Nephron progenitor cell (in vitro differentiated cells): ENCODE results near the gene JSRP1.
A peak's percentile ranks its signal among the peaks of the same experiment; 100 is the strongest.

Experiments used
- DNase-seq: peaks from one replicate; pipeline ENCODE4 v3.0.0; 2021
- H3K27ac Mint-ChIP-seq: 2 replicates; pipeline ENCODE4 v1.8.0; 2021; ENCODE audit warnings: mild to moderate bottlenecking, moderate library complexity, mixed read lengths
- H3K27me3 Mint-ChIP-seq: 2 replicates; pipeline ENCODE4 v1.8.0; 2021; ENCODE audit warnings: mild to moderate bottlenecking, low read depth, mixed read lengths; ENCODE audit not compliant: poor library complexity
- H3K36me3 Mint-ChIP-seq: 2 replicates; pipeline ENCODE4 v1.8.0; 2021; ENCODE audit warnings: low read depth, mixed read lengths
- H3K4me1 Mint-ChIP-seq: 2 replicates; pipeline ENCODE4 v1.8.0; 2021; ENCODE audit warnings: mixed read lengths
- H3K4me3 Mint-ChIP-seq: 2 replicates; pipeline ENCODE4 v1.8.0; 2021; ENCODE audit warnings: mild to moderate bottlenecking, moderate library complexity, mixed read lengths
- H3K9me3 Mint-ChIP-seq: 2 replicates; pipeline ENCODE4 v1.8.0; 2021; ENCODE audit warnings: mild to moderate bottlenecking, moderate library complexity, mixed read lengths
- TF ChIP-seq, protein P1 (sequence below): fragments of 200-600 bp; sonication (generic); IDR thresholded peaks from 2 replicates; pipeline ENCODE4 v1.5.0; 2021; ENCODE audit warnings: antibody characterized with exemption

Gene JSRP1

DNA sequence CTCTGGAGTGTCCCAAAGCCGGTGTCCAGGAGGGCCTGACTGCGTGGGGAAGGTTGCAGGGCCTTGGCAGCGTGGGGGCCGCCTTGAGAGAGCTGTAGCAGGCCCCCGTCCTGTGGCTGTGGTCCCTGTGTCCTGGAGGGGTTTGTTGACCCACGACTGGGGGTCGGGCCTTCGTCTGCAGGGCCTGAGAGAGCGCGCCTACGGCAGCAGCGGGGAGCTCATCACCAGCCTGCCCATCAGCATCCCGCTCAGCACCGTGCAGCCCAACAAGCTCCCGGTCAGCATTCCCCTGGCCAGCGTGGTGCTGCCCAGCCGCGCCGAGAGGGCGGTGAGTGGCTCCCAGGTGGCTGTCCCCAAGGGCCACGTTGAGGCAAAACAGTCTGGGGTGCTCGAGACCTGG lies 38.6 kb downstream of the JSRP1 start:
- peaks cover 34% of the 10 kb centered on the region for H3K36me3 Mint-ChIP-seq
- no peak for DNase-seq
- no peaks in the 10 kb centered on the region for H3K9me3 Mint-ChIP-seq
- H3K27me3 Mint-ChIP-seq, result peaks cover 3% of the 10 kb centered on the region
- peaks cover 26% of the 10 kb centered on the region for H3K4me1 Mint-ChIP-seq
- no peak overlapping the region for H3K27ac Mint-ChIP-seq
- H3K4me3 Mint-ChIP-seq, result no peak overlapping the region
- TF ChIP-seq, protein P1, sequence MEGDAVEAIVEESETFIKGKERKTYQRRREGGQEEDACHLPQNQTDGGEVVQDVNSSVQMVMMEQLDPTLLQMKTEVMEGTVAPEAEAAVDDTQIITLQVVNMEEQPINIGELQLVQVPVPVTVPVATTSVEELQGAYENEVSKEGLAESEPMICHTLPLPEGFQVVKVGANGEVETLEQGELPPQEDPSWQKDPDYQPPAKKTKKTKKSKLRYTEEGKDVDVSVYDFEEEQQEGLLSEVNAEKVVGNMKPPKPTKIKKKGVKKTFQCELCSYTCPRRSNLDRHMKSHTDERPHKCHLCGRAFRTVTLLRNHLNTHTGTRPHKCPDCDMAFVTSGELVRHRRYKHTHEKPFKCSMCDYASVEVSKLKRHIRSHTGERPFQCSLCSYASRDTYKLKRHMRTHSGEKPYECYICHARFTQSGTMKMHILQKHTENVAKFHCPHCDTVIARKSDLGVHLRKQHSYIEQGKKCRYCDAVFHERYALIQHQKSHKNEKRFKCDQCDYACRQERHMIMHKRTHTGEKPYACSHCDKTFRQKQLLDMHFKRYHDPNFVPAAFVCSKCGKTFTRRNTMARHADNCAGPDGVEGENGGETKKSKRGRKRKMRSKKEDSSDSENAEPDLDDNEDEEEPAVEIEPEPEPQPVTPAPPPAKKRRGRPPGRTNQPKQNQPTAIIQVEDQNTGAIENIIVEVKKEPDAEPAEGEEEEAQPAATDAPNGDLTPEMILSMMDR, result no peak

DNA sequence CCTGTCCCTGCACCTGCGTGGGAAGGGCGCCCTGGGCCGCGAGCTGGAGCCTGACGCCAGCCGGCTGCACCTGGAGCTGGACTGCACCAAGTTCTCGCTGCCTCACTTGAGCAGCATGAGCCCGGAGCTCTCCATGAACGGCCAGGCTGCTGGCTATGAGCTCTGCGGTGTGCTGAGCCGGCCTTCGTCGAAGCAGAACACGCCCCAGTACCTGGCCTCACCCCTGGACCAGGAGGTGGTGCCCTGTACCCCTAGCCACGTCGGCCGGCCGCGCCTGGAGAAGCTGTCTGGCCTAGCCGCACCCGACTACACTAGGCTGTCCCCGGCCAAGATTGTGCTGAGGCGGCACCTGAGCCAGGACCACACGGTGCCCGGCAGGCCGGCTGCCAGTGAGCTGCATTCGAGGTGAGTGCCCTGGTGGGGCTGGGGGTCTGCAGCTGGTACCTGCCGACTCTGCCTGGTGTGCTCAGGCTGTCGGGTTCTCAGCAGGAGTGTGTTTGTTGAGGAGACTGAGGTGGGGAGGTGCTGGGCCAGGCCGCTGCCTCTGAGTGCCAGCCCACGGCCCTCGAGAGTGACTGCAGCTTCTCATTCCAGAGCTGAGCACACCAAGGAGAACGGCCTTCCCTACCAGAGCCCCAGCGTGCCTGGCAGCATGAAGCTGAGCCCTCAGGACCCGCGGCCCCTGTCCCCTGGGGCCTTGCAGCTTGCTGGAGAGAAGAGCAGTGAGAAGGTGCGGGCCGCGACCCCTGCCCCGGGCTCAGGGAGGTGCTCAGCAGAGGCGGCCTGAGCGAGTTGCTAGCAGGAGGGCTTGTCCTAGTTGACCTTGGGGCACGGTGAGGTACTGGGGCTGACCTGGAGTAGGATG lies 39.6 kb downstream of the JSRP1 start:
- Mint-ChIP-seq H3K36me3 (peaks cover 44% of the 10 kb centered on the region), H3K4me3 (no peak overlapping the region), H3K27ac (peak overlapping the region; percentile 17), H3K27me3 (peaks cover 3% of the 10 kb centered on the region), H3K9me3 (no peaks in the 10 kb centered on the region), H3K4me1 (peaks cover 31% of the 10 kb centered on the region)
- TF ChIP-seq, protein P1, result no peak
- DNase-seq, result no peak

DNA sequence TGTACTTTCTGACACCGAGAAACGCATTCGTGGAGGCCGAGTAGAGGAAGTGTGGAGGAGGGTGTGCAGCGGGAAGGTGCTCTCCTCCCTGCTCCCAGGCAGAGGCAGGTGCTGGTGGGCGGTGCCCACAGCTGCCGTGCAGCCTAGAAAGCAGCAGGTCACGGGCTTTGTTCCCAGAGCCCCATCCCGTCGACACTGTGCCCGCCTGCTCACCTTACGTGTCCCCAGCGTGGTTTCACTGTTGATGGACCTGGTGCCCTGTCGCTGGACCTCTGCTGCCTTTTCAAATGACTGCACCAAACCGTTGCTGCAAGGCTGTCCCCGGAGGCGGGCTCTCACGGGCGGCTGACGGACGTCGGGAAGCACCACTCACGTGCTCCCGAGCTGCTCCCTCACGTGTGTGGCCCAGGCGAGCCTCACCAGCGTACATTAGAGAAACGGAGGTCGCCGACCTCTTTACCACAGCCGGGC lies 40.9 kb downstream of the JSRP1 start:
- Mint-ChIP-seq H3K4me1 (peaks cover 32% of the 10 kb centered on the region), H3K9me3 (no peaks in the 10 kb centered on the region), H3K36me3 (peaks cover 57% of the 10 kb centered on the region), H3K27ac (peak overlapping the region; percentile 45), H3K27me3 (no peaks in the 10 kb centered on the region), H3K4me3 (no peak overlapping the region)
- peak; percentile 56 for DNase-seq
- TF ChIP-seq, protein P1, result no peak

DNA sequence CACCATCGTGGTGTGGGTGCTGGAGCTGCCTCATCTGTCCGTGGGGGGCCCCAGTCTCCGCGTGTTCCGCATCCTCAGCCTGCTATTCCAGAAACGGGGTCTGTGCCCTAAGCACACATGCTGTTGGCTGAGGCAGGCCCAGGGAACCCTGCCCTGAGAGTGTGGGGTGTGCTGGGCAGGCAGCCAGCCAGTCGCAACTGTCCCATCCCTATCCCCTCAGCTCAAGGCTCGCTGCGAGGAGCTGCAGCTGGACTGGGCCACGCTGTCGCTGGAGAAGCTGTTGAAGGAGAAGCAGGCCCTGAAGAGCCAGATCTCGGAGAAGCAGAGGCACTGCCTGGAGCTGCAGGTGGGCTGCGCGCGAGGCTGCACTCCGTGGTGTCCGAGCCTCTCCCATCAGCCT lies 42.0 kb downstream of the JSRP1 start:
- H3K36me3 Mint-ChIP-seq, result peaks cover 54% of the 10 kb centered on the region
- peaks cover 39% of the 10 kb centered on the region for H3K4me1 Mint-ChIP-seq
- TF ChIP-seq, protein P1, result no peak
- no peaks in the 10 kb centered on the region for H3K9me3 Mint-ChIP-seq
- no peak overlapping the region for H3K27ac Mint-ChIP-seq
- no peak for DNase-seq
- H3K4me3 Mint-ChIP-seq, result no peak overlapping the region
- no peaks in the 10 kb centered on the region for H3K27me3 Mint-ChIP-seq

DNA sequence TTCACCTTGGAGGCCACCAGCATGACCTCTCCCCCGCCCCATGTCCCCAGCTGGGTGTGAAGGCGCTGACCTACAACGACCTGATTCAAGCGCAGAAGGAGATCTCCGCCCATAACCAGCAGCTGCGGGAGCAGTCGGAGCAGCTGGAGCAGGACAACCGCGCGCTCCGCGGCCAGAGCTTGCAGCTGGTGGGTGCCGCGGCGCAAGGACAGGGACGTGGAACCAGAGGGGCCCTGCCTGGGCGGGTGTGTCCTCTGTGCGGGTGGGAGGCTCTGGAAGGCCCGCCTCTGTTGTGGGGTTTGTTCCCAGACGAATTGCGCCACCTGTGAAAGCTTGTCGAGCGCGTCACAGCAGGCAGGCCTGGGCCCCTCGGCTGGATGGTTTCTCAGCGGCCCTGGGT lies 42.4 kb downstream of the JSRP1 start:
- H3K4me3 Mint-ChIP-seq, result no peak overlapping the region
- peaks cover 44% of the 10 kb centered on the region for H3K4me1 Mint-ChIP-seq
- TF ChIP-seq, protein P1, result no peak
- no peaks in the 10 kb centered on the region for H3K27me3 Mint-ChIP-seq
- H3K9me3 Mint-ChIP-seq, result no peaks in the 10 kb centered on the region
- no peak overlapping the region for H3K27ac Mint-ChIP-seq
- H3K36me3 Mint-ChIP-seq, result peaks cover 53% of the 10 kb centered on the region
- DNase-seq, result peak; percentile 56
